T1000 (cell line): ENCODE results near the gene ZFX.

Experiments
- DNase-seq: peaks from one replicate; lab custom pipeline; 2025; ENCODE audit warnings: mixed read lengths; lab: John Stamatoyannopoulos, UW

Gene ZFX

DNA sequence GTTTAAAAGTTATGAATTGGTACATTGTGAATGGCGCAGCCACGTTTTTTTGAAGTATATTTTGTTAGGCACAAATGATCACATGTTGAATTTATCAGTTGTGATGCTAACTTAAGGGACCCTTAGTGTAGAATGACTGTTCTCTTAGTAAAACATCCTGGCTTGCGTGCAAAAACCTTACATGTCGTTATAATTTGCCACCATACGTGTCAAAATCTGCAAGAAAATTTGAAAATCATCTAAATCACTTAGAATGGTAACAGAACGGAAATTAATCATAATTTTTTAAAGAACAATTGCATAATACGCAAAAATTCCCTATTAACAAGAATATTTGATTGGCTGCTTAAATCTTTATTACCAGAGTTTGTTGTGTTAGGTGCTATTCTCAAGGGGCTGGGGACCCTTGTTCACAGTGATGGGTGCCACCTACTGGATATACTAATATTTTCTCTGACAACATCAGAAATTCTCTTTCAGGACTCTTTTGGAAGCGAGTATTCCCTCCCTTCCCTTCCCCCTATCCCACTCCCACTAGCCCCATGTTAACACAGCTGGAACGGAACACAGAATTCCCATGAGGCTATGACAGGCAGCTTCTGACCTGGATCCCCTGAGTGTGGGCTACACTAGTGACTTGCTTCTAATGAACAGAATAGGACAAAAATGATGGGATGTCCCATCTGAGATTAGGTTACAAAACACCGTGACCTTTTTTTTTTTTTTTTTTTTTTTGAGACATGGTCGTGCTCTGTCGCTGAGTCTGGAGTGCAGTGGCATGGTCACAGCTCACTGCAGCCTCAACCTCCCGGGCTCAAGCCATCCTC is 92.5 kb downstream of the ZFX start:
- DNase-seq: no peak

DNA sequence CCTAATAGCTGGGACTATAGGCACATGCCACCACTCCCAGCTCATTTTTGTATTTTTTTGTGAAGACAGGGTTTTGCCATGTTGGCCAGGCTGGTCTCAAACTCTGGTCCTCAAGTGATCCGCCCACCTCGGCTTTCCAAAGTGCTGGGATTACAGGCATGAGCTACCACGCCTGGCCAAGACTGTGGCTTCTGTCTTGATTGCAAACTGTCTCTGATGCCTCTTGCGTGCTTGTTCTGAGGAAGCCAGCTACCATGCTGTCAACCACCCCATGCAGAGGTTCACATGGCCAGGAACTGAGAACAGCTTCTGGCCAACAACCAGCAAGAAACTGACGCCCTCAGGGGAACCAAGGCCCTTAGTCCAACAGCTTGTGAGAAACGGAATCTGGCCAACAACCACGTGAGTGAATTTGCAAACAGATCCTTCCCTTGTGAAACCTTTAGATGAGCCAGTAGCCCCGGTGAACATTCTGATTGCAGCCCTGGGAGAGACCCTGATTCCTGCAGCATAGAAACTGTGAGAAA is 93.2 kb downstream of the ZFX start:
- no peak for DNase-seq

DNA sequence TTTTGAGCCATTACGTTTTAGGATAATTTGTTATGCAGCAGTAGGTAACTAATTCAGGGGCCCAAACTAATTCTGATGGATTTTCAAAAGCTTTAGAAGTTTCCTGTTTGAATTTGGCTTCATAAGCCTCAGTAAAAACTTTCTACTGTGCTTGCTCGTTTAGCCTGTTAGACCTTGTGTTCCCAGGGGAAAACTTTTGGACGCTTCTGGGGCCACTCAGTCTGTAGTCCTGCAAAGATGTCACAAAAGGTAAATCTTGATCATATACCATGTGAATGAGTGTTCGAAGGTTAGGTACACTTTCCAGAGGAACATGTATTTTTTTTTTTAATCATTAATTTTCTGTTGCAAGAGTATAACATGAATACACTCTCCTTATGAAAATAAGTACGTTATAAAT is 93.7 kb downstream of the ZFX start:
- no peak for DNase-seq

DNA sequence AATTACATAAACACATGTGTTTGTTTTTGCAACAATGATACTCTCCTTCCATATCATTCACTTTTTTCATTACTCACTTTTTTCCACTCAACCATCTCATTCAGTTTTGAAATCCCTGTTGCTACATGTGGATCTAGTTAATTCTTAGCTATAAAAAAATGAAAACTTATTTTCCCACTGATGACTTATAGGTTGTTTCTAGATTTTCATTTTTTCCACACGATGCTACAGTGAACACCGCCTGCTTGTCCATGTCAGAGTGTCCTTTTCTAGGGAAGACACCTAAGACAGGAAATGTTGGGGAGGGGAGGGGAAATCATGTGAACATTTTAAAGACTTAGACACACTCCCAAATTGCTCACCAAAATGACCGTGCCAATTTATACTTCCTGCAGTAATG is 94.2 kb downstream of the ZFX start:
- no peak for DNase-seq

DNA sequence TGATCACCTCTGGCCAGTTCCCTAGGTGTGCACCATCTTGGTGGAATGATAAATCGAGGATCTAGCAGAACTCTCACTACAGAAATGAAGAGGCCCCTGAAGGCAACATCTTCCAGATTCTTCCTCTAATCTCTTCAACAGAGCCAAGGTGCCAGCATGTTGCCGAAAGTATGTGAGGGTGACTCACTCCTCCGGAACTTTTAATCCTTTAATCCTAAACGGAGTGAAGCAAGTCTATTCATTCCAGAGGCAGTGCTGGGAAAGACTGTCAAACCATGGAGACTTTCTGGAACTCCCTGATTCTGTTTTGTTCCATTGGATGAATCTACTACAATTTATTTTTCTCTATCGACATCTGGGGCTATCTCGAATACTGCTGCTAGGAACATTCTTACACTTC is 95.7 kb downstream of the ZFX start:
- DNase-seq: no peak

DNA sequence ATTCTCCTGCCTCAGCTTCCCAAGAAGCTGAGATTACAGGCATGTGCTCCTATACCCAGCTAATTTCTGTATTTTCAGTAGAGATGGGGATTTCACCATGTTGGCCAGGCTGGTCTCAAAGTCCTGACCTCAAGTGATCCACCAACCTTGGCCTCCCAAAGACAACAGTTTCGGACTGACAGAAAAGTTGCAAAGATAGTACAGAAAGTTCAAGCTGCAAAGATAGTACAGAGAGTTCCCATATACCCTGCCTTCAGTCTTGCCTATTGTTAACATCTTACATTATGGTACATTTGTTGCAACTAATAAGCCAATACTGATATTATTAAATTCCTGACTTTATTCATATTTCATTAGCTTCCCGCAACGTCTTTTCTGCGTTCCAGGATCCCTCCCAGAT is 98.5 kb downstream of the ZFX start:
- DNase-seq: no peak

DNA sequence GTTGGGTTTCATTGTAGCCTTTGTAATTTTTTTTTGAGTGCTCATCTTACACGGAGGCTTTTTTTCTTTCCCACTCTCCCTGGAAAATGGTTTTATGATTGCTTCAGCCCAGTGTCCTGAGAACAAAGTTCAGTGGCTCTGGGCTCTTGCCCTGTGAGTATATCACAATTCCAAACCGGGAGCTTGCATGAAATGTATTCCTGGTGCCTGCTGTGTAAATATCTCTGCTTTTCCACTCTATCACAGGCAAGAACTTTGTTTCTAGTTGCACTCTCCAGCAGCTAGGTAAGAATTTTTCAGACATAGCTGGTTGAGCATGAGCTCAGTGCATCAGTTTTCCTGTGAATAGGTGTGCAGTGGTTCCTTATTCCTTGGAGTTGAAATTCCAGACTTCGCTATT is 103.5 kb downstream of the ZFX start:
- DNase-seq: no peak

DNA sequence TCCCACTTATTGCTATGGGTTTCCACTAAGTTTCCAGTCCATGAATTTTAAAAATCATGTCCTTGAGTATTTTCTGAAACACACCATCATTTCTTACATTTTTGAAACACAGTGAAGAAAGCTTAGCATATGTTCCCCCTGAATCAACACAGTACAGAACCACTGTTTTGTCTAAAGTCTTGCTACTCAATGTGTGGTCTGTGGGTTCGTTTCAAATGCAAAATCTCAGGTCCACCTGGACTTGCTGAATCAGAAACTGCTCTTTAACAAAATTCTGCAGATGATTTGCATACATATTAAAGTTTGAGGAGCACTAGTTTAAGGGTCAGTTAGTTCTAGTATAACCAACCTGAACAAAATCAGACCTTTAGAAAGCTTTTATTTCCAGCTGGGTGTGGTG is 103.9 kb downstream of the ZFX start:
- DNase-seq: no peak

DNA sequence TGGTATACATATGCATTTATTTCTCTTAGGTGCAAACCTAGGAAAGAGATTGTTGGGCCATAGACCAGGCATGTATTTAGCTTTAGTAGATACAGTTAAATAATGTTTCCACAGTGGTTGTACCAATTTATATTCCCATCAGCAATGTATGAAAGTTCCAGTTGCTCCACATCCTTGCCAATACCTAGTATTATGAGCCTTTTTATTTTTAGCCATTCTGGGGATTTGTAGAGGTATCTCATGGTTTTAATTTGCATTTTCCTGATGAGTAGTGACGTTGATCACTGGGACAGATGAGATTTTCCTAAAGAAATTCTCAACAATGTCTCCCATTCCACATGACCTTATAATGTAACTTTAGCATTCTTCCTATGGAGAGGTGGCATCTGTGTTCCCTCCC is 107.5 kb downstream of the ZFX start:
- no peak for DNase-seq

DNA sequence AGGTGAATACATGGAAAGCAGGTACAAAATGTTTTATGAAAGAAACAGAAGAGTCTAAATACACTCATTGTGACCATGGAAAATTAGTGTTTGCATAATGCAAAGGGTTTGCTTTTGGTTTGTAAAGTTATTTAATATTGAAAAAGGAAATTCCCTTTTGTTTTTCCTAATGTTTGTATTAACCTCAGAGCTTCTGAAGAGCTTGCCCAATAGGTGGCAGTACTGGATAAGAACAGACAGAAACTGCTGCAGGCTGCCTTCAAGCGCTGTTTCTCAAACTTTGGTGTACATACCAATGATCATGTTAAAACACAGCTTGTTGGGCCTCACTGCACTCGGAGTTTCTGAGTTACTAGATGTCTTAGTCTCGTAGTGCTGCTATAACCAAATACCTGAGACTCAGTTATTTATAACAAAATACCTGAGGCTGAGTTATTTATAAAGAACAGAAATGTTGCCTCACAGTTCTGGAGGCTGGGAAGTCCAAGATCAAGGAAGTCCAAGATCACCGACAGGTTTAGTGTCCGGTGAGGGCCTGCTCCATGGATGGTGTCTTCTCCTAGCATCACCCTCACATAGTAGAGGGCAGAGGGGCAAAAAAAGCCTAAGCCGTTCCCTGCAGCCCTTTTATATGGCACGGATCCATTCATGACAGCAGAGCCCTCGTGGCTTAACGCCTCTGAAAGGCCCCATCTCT is 110.2 kb downstream of the ZFX start:
- no peak for DNase-seq

DNA sequence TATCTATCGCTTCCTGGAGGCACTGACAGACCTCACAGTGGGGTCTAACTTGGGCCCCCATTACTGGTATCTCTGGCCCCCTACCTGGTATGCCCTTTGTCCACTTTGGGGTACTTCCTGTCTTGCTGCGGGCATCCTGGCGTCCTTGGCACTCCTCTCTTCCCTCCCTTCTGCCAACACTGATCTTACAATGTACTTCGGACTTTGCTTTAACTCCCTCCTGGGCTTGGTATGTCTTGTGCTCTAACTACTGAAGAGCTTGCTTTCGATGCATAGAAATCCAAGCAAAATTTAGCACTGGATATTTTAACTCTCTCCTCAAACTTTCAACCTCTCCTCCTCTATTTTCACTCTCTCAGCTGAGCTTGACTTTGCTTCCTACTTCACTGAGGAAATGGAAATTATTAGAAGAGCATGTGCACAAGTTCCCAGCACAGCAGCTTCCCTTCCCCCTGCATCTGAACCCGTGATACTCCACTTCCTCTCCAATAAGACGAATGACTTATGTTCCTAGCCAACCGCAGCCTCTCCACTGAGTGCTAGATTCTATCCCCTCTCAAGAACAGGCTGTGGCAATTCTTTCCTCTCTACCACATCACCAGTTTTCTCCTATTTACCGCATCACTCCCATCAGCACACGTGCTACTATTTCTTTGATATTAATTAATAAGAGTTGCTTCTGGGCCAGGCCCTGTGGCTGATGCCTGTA is 111.5 kb downstream of the ZFX start:
- no peak for DNase-seq

DNA sequence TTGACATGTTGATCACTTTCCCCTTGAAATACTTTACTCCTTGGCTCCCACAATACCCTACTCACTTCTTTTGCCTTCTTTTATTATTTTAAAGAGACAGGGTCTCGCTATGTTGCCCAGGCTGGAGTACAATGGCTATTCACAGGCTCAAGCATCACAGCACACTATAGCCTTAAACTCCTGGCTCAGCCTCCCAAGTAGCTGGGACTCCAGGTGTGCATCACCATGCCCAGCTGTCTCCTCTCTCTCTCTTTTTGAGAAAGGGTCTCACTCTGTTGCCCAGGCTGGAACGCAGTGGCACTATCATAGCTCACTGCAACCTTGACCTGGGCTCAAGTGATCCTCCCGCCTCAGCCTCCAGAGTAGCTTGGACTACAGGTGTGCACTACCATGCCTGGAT is 112.8 kb downstream of the ZFX start:
- no peak for DNase-seq

DNA sequence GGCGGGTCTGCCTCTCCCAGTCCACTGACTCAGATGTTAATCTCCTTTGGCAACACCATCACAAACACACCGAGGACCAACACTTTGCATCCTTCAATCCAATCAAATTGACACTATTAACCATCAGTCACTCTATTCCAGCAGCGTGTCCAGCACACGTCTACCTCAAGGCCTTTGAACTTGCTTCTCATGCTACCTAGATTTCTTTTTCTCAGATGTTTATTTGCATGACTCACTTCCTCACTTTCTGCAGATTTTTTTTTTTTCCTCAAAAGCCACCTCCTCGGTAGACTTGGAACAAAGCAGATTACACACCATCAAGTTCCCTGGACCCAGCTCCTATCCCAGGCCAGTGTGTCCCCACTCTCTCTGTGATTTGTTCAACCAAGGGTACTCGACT is 114.9 kb downstream of the ZFX start:
- no peak for DNase-seq
